Effector CD4-positive, alpha-beta T cell (primary cell): Measurements from ENCODE around the gene CFAP58.
"Not testable (repeated sequence)": the region's sequence is repeated elsewhere in the genome, so short reads cannot be mapped to it uniquely, and the experiment has no call there.

Source experiments
- DNase-seq: peaks from one replicate; pipeline ENCODE4 v3.0.0-alpha.2; 2020

The CFAP58 gene

GRCh38 chr10:104437226-104437625, 83.6 kb downstream of the CFAP58 start:
- no peak for DNase-seq

- DNase-seq: no peak
Observed at GRCh38 chr10:104440221-104440620, 86.6 kb downstream of the CFAP58 start.

- DNase-seq: no peak
Observed at GRCh38 chr10:104441329-104442000, 87.8 kb downstream of the CFAP58 start.

GRCh38 chr10:104445359-104445758, 91.7 kb downstream of the CFAP58 start:
- DNase-seq: no peak

GRCh38 chr10:104446151-104446550, 92.5 kb downstream of the CFAP58 start:
- DNase-seq: no peak

- DNase-seq: no peak
Observed at GRCh38 chr10:104447331-104447730, 93.7 kb downstream of the CFAP58 start.

- DNase-seq: no peak
Observed at GRCh38 chr10:104447906-104448305, 94.3 kb downstream of the CFAP58 start.

- DNase-seq: no peak
Observed at GRCh38 chr10:104449391-104449790, 95.8 kb downstream of the CFAP58 start.

GRCh38 chr10:104450490-104450889, 96.9 kb downstream of the CFAP58 start:
- no peak for DNase-seq

GRCh38 chr10:104450954-104451353, 97.3 kb downstream of the CFAP58 start:
- no peak for DNase-seq

- no peak for DNase-seq
Observed at GRCh38 chr10:104452977-104453376, 99.3 kb downstream of the CFAP58 start.

- no peak for DNase-seq
Observed at GRCh38 chr10:104456802-104457542, 103.3 kb downstream of the CFAP58 start.

GRCh38 chr10:104457543-104457828, 103.9 kb downstream of the CFAP58 start:
- DNase-seq: no peak

GRCh38 chr10:104465575-104465974, 111.9 kb downstream of the CFAP58 start:
- not testable (repeated sequence) for DNase-seq

GRCh38 chr10:104468818-104469217, 115.2 kb downstream of the CFAP58 start:
- DNase-seq: not testable (repeated sequence)

GRCh38 chr10:104472505-104472904, 118.9 kb downstream of the CFAP58 start:
- DNase-seq: no peak

GRCh38 chr10:104472957-104473745, 119.5 kb downstream of the CFAP58 start:
- DNase-seq: no peak

- DNase-seq: no peak
Observed at GRCh38 chr10:104478380-104478779, 124.7 kb downstream of the CFAP58 start.

GRCh38 chr10:104479906-104480593, 126.4 kb downstream of the CFAP58 start:
- DNase-seq: no peak

- no peak for DNase-seq
Observed at GRCh38 chr10:104480797-104481196, 127.2 kb downstream of the CFAP58 start.

GRCh38 chr10:104483582-104483981, 129.9 kb downstream of the CFAP58 start:
- DNase-seq: no peak

- no peak for DNase-seq
Observed at GRCh38 chr10:104485632-104486031, 132.0 kb downstream of the CFAP58 start.

- no peak for DNase-seq
Observed at GRCh38 chr10:104486803-104487202, 133.2 kb downstream of the CFAP58 start.
